Measurements from ENCODE around the gene SLC29A3. TPM values are rescaled to one million over a fixed set of nuclear protein-coding genes. Genes with fewer than 3 reads are reported as not detected.

SLC29A3 gene
- polyA plus RNA-seq, 3 donors, result 9.7 to 28.4 (median 16.6) TPM

- Histone ChIP-seq H3K27ac (ENCODE audit: low read depth in 1 of 2, low read length in 2 of 2) (no peak overlapping the region), H3K4me2 (replicated peaks; ENCODE audit: extremely low read depth, low read length, poor library complexity, severe bottlenecking) (no peak overlapping the region), H3K79me2 (ENCODE audit: insufficient read depth, low read length) (no peaks in the 10 kb centered on the region), H4K20me1 (ENCODE audit: insufficient read depth, low read length) (no peaks in the 10 kb centered on the region), H3K9ac (ENCODE audit: insufficient read depth, low read length, poor library complexity, severe bottlenecking) (no peak overlapping the region), H3K4me3 (replicated peaks in 1 of 3; ENCODE audit: low read depth in 2 of 3, low read length in 3 of 3) (no peak overlapping the region), H2AFZ (ENCODE audit: insufficient read depth, low read depth, low read length, poor library complexity, severe bottlenecking) (no peak overlapping the region), H3K4me1 (ENCODE audit: control insufficient read depth in 1 of 2, insufficient read depth in 2 of 2, low read length in 2 of 2) (peaks cover 18 to 23% of the 10 kb centered on the region in 2 donors), H3K27me3 (ENCODE audit: control insufficient read depth in 2 of 2, insufficient read depth in 2 of 2, low read length in 2 of 2) (no peaks in the 10 kb centered on the region), H3K9me3 (replicated peaks in 1 of 2; ENCODE audit: control insufficient read depth in 1 of 2, insufficient read depth in 1 of 2, low read length in 2 of 2) (no peaks in the 10 kb centered on the region), H3K36me3 (replicated peaks in 1 of 2; ENCODE audit: control insufficient read depth in 1 of 2, insufficient read depth in 2 of 2, low read length in 2 of 2) (no peaks in the 10 kb centered on the region)
- Mint-ChIP-seq H3K4me3 (no peak overlapping the region), H3K27ac (no peak overlapping the region), H3K27me3 (ENCODE audit: low read depth in 3 of 3) (peaks cover 0 to 1% (median 0%) of the 10 kb centered on the region in 3 donors), H3K36me3 (no peaks in the 10 kb centered on the region), H3K9me3 (peaks cover 0 to 2% (median 0%) of the 10 kb centered on the region in 7 donors), H3K4me1 (peaks cover 22% of the 10 kb centered on the region)
- WGBS (ENCODE audit: insufficient coverage), result 72% methylated on average over 9 of the region's 10 CpGs
- DNase-seq, result peak; percentile 23 to 48 (median 37)
- TF ChIP-seq, protein P1, sequence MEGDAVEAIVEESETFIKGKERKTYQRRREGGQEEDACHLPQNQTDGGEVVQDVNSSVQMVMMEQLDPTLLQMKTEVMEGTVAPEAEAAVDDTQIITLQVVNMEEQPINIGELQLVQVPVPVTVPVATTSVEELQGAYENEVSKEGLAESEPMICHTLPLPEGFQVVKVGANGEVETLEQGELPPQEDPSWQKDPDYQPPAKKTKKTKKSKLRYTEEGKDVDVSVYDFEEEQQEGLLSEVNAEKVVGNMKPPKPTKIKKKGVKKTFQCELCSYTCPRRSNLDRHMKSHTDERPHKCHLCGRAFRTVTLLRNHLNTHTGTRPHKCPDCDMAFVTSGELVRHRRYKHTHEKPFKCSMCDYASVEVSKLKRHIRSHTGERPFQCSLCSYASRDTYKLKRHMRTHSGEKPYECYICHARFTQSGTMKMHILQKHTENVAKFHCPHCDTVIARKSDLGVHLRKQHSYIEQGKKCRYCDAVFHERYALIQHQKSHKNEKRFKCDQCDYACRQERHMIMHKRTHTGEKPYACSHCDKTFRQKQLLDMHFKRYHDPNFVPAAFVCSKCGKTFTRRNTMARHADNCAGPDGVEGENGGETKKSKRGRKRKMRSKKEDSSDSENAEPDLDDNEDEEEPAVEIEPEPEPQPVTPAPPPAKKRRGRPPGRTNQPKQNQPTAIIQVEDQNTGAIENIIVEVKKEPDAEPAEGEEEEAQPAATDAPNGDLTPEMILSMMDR (IDR thresholded peaks at IDR 0.05), result peak; percentile 57
- intact Hi-C loops (cut with micrococcal nuclease), result no loop called here
Measured at GRCh38 chr10:71270301-71271220, 48.5 kb upstream of the SLC29A3 start.

- no peaks in the 10 kb centered on the region for H4K20me1 ChIP-seq (ENCODE audit: insufficient read depth, low read length)
- no peaks in the 10 kb centered on the region for H3K27me3 ChIP-seq (ENCODE audit: control insufficient read depth in 2 of 2, insufficient read depth in 2 of 2, low read length in 2 of 2)
- Mint-ChIP-seq H3K4me3 (no peak overlapping the region), H3K27me3 (ENCODE audit: low read depth in 3 of 3) (peaks cover 0 to 1% (median 0%) of the 10 kb centered on the region in 3 donors), H3K36me3 (no peaks in the 10 kb centered on the region), H3K9me3 (peaks cover 0 to 2% (median 0%) of the 10 kb centered on the region in 7 donors), H3K27ac (peak overlapping the region in 1 of 7 donors; percentile 20), H3K4me1 (peaks cover 22% of the 10 kb centered on the region)
- H3K4me3 ChIP-seq (replicated peaks in 1 of 3; ENCODE audit: low read depth in 2 of 3, low read length in 3 of 3), result no peak overlapping the region
- no peak overlapping the region for H3K9ac ChIP-seq (ENCODE audit: insufficient read depth, low read length, poor library complexity, severe bottlenecking)
- H3K79me2 ChIP-seq (ENCODE audit: insufficient read depth, low read length), result no peaks in the 10 kb centered on the region
- peaks cover 18 to 25% of the 10 kb centered on the region in 2 donors for H3K4me1 ChIP-seq (ENCODE audit: control insufficient read depth in 1 of 2, insufficient read depth in 2 of 2, low read length in 2 of 2)
- no peaks in the 10 kb centered on the region for H3K9me3 ChIP-seq (replicated peaks in 1 of 2; ENCODE audit: control insufficient read depth in 1 of 2, insufficient read depth in 1 of 2, low read length in 2 of 2)
- intact Hi-C loops (cut with micrococcal nuclease), result no loop called here
- DNase-seq, result peak in 1 of 3 donors; percentile 17
- no peaks in the 10 kb centered on the region for H3K36me3 ChIP-seq (replicated peaks in 1 of 2; ENCODE audit: control insufficient read depth in 1 of 2, insufficient read depth in 2 of 2, low read length in 2 of 2)
- TF ChIP-seq, protein P1 (IDR thresholded peaks at IDR 0.05), result no peak
- H3K4me2 ChIP-seq (replicated peaks; ENCODE audit: extremely low read depth, low read length, poor library complexity, severe bottlenecking), result no peak overlapping the region
- peak overlapping the region; percentile 65 for H2AFZ ChIP-seq (ENCODE audit: insufficient read depth, low read depth, low read length, poor library complexity, severe bottlenecking)
- no peak overlapping the region for H3K27ac ChIP-seq (ENCODE audit: low read depth in 1 of 2, low read length in 2 of 2)
- 11% methylated on average over 4 of the region's 14 CpGs for WGBS (ENCODE audit: insufficient coverage)
Measured at GRCh38 chr10:71271662-71272055, 47.4 kb upstream of the SLC29A3 start.

Data from CD14-positive monocyte (primary cell).